Dendritic cell treated with granulocyte-macrophage colony-stimulating factor and Interleukin-4, amounts not matched to agents 40 ng/mL and 50 ng/mL, for 4 days (primary cell): ENCODE data around the gene OPTC.

Source experiments
- H3K27ac Mint-ChIP-seq: one replicate; pipeline ENCODE4 v1.8.0; 2022; ENCODE audit warnings: mild to moderate bottlenecking, mixed read lengths
- H3K27me3 Mint-ChIP-seq: one replicate; pipeline ENCODE4 v1.8.0; 2022; ENCODE audit warnings: mild to moderate bottlenecking, mixed read lengths
- H3K36me3 Mint-ChIP-seq: one replicate; pipeline ENCODE4 v1.8.0; 2022; ENCODE audit warnings: low read depth, mixed read lengths
- H3K4me1 Mint-ChIP-seq: one replicate; pipeline ENCODE4 v1.8.0; 2022; ENCODE audit warnings: low read depth, mixed read lengths
- H3K4me3 Mint-ChIP-seq: one replicate; pipeline ENCODE4 v1.8.0; 2022; ENCODE audit warnings: mild to moderate bottlenecking, moderate library complexity, mixed read lengths
- H3K9me3 Mint-ChIP-seq: one replicate; pipeline ENCODE4 v1.8.0; 2022; ENCODE audit warnings: mixed read lengths
- intact Hi-C: fragments of 100-400 bp; cut with micrococcal nuclease; formaldehyde crosslinking; loops from one replicate; pipeline ENCODE4 v1.15.0; 2022

OPTC gene

DNA sequence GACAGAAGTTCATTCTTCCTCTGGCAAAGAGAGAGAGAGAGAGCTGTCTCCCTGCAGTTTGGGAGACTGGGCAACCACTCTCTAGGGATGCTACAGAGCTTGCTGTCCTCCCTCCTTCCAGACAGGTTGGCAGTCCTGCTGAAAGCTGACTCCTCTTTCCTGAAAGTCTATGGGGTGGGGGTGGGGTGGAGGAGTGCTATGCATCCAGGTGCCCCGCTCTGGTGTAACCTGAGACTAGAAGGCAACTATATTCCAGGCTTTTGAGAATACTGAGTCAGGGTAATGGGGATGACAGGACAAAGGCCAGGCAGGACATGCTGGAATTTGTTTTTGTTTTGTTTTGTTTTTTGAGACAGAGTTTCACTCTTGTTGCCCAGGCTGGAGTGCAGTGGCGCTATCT is 55.4 kb downstream of the OPTC start:
- Mint-ChIP-seq H3K4me1 (no peaks in the 10 kb centered on the region), H3K36me3 (no peaks in the 10 kb centered on the region), H3K27ac (no peak overlapping the region), H3K4me3 (no peak overlapping the region), H3K9me3 (no peaks in the 10 kb centered on the region), H3K27me3 (peaks cover 9% of the 10 kb centered on the region)
- intact Hi-C loops = no loop called here

DNA sequence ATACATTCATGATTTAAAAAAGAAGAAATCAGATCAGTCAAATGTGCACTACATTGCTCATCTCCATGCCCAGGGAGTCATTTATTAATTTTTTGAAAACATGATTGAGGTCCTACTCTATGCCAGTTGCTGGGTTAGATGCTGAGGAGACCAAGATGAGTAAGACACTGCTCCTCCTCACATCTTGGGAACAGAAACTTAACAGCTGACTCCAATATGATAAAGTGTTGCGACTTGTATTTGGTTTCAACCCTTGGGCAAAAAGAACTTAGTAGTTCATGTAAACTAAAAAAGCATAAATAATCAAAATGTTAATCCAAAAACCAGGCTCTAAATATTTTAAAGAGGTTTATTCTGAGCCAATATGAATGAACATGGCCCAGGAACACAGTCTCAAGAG is 56.9 kb downstream of the OPTC start:
- peaks cover 9% of the 10 kb centered on the region for H3K27me3 Mint-ChIP-seq
- no peaks in the 10 kb centered on the region for H3K4me1 Mint-ChIP-seq

DNA sequence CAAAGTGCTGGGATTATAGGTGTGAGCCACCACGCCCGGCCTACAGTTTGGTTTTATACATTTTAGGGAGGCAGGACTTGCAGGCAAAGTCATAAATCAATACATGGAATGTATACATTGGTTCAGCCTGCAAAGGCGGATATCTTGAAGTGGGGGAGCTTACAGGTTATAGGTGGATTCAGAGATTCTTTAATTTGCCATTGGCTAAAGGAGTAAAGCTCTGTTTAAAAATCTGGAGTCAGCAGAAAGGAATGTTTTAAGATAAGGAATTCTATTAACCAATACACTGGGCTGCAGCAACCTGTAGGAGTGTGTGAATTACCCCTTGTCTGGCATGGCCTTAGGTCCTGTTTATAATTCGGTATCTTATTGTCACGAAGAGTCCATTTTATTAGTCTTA is 57.6 kb downstream of the OPTC start:
- Mint-ChIP-seq H3K4me1 (no peaks in the 10 kb centered on the region), H3K4me3 (no peak overlapping the region), H3K27ac (no peak overlapping the region), H3K27me3 (peaks cover 9% of the 10 kb centered on the region), H3K9me3 (no peaks in the 10 kb centered on the region), H3K36me3 (no peaks in the 10 kb centered on the region)
- intact Hi-C loops = no loop called here

More for the DNA sequence above, 56.9 kb downstream of the OPTC start:
- Mint-ChIP-seq H3K36me3 (no peaks in the 10 kb centered on the region), H3K27ac (no peak overlapping the region), H3K4me3 (no peak overlapping the region), H3K9me3 (no peaks in the 10 kb centered on the region)
- intact Hi-C loops = no loop called here

DNA sequence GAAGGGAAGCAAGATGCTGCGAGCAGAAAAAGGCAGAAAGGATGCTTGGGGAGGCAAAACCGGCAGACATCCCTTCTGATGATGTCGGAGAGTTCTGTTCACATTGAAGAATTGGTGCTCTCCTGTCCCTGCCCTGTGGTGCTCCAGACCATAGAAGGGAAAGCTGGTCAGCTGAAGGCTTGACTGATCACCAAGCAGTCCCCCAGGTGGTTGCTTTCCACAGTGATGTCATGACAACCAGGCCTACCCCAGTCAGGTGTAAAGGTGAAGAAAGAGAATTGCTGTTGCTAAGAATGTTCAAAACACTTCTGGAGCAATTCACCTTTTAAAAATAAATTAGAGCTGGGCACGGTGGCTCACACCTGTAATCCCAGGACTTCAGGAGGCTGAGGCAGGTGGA is 59.5 kb downstream of the OPTC start:
- Mint-ChIP-seq H3K27me3 (peaks cover 11% of the 10 kb centered on the region), H3K4me1 (no peaks in the 10 kb centered on the region), H3K9me3 (no peaks in the 10 kb centered on the region), H3K4me3 (no peak overlapping the region), H3K27ac (no peak overlapping the region), H3K36me3 (no peaks in the 10 kb centered on the region)
- intact Hi-C loops = loop anchor here (2.0 kb wide), 1 partner anchor 55 kb away; no protein-coding TSS in a partner anchor

DNA sequence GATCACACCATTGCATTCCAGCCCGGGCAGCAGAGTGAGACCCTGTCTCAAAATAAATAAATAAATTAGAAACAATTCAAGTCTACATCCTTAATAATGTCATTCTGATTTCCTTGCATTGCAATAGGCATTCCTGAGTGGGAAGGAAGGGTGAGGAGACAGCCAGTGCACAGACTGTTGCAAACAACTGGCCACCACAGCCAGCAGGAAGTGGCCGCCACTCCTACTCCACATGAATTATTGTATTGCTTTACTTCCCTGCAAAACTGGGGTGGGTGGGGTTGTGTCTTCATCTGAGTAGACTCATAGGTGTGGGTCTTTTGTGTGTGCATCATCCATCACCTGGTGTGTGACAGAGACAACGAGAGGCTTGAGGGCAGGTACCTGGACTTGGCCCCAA is 60.1 kb downstream of the OPTC start:
- Mint-ChIP-seq H3K9me3 (no peaks in the 10 kb centered on the region), H3K27ac (no peak overlapping the region), H3K4me1 (no peaks in the 10 kb centered on the region), H3K36me3 (no peaks in the 10 kb centered on the region), H3K27me3 (peaks cover 13% of the 10 kb centered on the region), H3K4me3 (no peak overlapping the region)
- intact Hi-C loops = no loop called here

DNA sequence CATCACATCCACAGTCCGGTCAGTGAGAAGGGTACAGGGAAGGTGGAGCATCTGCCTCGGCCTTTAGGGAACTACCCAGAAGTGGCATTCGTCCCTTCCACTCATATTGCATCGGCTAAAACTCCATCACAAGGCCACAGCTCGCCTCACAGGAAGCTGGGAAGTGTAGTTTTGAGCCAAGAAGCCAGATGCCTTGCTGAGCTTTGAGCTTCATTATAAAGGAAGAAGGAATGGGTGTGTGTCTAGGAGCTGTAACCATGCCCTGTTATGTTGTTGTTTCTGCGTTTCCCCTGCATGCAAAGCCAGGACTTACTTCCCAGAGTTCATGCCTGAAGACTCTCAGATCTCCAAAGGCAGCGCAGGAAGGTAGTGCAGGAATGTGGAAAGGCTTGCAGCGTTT is 61.1 kb downstream of the OPTC start:
- Mint-ChIP-seq H3K36me3 (no peaks in the 10 kb centered on the region), H3K27ac (no peak overlapping the region), H3K9me3 (no peaks in the 10 kb centered on the region), H3K27me3 (peaks cover 12% of the 10 kb centered on the region), H3K4me3 (no peak overlapping the region), H3K4me1 (no peaks in the 10 kb centered on the region)
- intact Hi-C loops = no loop called here

DNA sequence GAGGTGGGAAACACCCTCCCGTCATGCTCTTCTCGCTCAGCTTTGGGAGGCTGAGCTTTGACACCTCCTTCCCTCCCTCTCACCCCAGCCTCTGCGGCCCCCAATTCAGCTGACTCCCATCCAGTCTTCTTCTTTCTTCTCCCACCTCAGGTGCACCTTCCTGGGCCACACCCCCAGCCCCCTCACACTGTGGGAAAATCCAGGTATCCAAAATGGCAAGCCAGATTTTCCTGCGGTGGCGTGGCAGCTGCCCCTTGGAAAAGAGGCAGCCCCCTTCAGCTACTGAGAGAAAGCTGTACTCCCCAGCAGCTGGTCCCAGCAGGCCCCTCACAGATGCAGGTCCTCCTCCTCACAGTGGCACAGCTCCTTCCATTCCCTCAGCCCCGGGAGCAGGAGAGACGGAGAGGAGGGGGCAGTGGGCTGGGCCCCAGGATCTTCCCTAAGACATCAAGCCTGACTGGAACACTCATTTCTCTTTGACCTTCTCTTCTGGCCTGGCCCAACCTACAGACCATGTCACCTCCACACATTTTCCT is 61.6 kb downstream of the OPTC start:
- Mint-ChIP-seq H3K27ac (no peak overlapping the region), H3K27me3 (peaks cover 12% of the 10 kb centered on the region), H3K9me3 (no peaks in the 10 kb centered on the region), H3K4me1 (no peaks in the 10 kb centered on the region), H3K36me3 (no peaks in the 10 kb centered on the region), H3K4me3 (no peak overlapping the region)
- intact Hi-C loops = no loop called here

DNA sequence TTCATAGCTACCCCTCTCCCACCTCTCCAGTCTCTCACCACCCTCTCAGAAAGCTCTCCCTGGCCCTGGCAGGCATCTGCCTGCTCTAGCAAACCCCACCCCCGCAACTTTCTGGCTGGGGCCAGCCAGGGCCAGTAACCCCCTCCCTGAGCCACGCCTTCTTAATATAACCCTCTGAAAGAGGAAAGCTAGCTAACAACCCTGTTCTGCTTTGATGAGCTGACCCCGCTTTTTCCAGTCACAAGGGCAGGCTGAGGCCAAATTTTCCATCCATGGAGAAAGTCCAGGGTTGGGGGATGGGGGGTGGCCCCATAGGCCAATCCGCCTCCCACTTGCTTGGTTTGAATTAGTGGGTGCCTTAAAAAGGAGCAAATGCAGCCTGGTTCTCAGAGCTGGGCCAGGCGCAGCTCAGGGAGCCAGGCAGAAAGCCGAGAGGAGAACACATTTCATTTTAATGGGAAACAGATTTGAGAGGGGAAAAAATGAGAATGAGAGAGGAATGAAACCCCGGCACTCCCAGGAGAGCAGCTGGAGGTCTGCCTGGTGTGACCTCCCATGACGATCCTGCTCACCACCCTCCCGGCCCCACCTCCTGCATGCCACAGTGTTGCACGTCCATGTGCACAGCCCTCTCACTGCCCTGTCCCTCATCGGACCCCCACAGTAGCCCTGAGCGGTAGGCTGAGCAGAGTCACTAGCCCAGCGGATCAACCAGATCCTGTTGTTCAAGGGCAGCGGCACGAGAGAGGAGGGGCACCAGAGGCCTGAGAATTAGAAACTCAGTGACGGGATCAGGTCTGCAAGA is 62.3 kb downstream of the OPTC start:
- H3K27ac Mint-ChIP-seq = no peak overlapping the region
- no peak overlapping the region for H3K4me3 Mint-ChIP-seq
- H3K9me3 Mint-ChIP-seq = no peaks in the 10 kb centered on the region
- intact Hi-C loops = no loop called here
- no peaks in the 10 kb centered on the region for H3K36me3 Mint-ChIP-seq
- no peaks in the 10 kb centered on the region for H3K4me1 Mint-ChIP-seq
- peaks cover 12% of the 10 kb centered on the region for H3K27me3 Mint-ChIP-seq

DNA sequence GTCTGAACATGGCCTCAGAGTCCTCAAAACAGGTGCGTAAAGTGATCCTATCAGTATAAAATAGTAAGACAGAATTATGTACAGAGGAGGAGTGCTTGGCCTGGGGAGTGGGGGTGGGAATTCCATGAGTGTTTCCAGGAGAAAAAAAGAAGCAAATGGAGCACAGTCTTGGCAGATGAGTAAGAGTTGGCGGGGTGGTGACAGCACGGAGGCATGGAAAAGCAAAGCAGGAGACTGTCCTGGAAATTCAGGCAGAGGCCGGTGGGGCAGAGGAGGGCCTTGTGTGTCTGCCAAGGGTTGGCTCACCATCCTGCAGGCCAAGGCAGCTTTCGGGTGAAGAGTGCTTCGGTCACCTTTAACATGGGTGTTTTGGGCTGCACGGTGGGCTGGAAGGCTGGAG is 63.4 kb downstream of the OPTC start:
- peaks cover 11% of the 10 kb centered on the region for H3K27me3 Mint-ChIP-seq
- no peak overlapping the region for H3K27ac Mint-ChIP-seq
- H3K9me3 Mint-ChIP-seq = no peaks in the 10 kb centered on the region
- H3K4me3 Mint-ChIP-seq = no peak overlapping the region
- H3K4me1 Mint-ChIP-seq = no peaks in the 10 kb centered on the region
- no peaks in the 10 kb centered on the region for H3K36me3 Mint-ChIP-seq
- intact Hi-C loops = no loop called here

DNA sequence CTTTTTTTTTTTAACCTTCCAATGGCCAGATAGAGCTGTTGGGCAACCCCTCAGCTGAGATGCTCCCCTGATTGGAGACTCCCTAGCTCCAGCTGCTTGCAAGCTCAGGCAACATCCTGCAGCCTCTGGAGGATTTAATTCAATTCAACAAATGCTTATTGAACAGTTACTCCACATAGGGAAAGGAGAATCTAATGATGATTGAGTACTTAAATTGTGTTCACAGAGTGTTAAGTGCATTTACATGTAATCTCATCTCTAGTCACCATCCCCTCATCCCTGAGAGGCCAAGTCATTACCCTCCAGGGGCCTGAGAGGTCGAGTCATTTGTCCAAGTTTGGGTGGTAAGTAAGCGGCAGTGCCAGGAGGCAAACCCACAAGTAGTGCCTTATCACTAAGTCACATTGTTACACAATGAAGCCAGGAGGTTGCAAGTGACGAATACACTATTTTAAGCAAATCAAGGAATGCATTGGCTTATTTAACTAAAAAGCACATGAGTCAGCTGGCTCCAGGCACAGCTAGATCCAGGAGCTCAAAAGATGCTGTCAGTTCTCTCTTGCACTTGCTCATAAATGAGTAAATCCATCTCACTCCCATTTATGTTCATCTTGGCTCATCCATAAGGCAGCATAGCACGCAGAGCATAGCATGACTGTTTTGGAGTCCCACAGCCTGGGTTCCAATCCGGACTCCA is 64.3 kb downstream of the OPTC start:
- H3K36me3 Mint-ChIP-seq = no peaks in the 10 kb centered on the region
- intact Hi-C loops = no loop called here
- H3K4me3 Mint-ChIP-seq = no peak overlapping the region
- peaks cover 11% of the 10 kb centered on the region for H3K27me3 Mint-ChIP-seq
- H3K4me1 Mint-ChIP-seq = no peaks in the 10 kb centered on the region
- no peak overlapping the region for H3K27ac Mint-ChIP-seq
- H3K9me3 Mint-ChIP-seq = no peaks in the 10 kb centered on the region
